Prostate gland (tissue), 2 donors: ENCODE measurements around the gene SIGLEC11. TPM values are rescaled to one million over a fixed set of nuclear protein-coding genes. Genes with fewer than 3 reads are reported as not detected.

ENCODE experiments used
- DNase-seq: peaks from one replicate; pipeline ENCODE4 v3.0.0-alpha.2; 2019; ENCODE audit warnings: low spot score
- H3K27ac ChIP-seq, 2 donors: fragments of 200-600 bp; sonication (generic); 2 replicates each; pipeline ENCODE4 v1.5.1; 2017 to 2019
- H3K27me3 ChIP-seq: fragments of 200-600 bp; sonication (generic); replicated peaks from 2 replicates; pipeline ENCODE4 v1.5.1; 2019; ENCODE audit not compliant: insufficient read depth
- H3K36me3 ChIP-seq, 2 donors: fragments of 200-600 bp; sonication (generic); 1 replicate in 1 of 2; 2 replicates in 1 of 2; pipeline versions ENCODE4 v1.5.1 to v1.8.1; 2017 to 2019
- H3K4me1 ChIP-seq: fragments of 200-600 bp; sonication (generic); replicated peaks from 2 replicates; pipeline ENCODE4 v1.5.1; 2019
- H3K4me3 ChIP-seq, 2 donors: fragments of 200-600 bp; sonication (generic); 2 replicates each; pipeline ENCODE4 v1.5.1; 2017 to 2019
- H3K9me3 ChIP-seq: fragments of 200-600 bp; sonication (generic); 2 replicates; pipeline ENCODE4 v1.5.1; 2017
- POLR2A ChIP-seq: fragments of 450-650 bp; IDR thresholded peaks from one replicate; pipeline ENCODE4 v1.6.1; 2016; ENCODE audit warnings: antibody characterized with exemption, mild to moderate bottlenecking
- POLR2AphosphoS5 ChIP-seq: sonication (generic); formaldehyde crosslinking; IDR thresholded peaks from one replicate; pipeline ENCODE4 v1.6.1; 2017; ENCODE audit warnings: antibody characterized with exemption
- WGBS: methylation state at CpG from one replicate; pipeline ENCODE4 v1.1.5; 2018; 5-methylcytosine and 5-hydroxymethylcytosine counted together
- intact Hi-C: fragments of 100-400 bp; cut with DNase I; formaldehyde crosslinking; loops from one replicate; pipeline ENCODE4 v1.14.2; 2022
- total RNA-seq, 2 donors: library from RNA; depleted of rRNA; stranded (reverse); fragments of >200 nt; gene quantifications; one replicate each; pipeline ENCODE4 v1.1.0, GENCODE V29; 2016
- TF ChIP-seq, protein P1 (sequence below), 4 experiments: fragments of 200-600 bp in 2 of 4; fragments of 450-650 bp in 2 of 4; sonication (generic) in 2 of 4; IDR thresholded peaks; 1 replicate in 3 of 4; 2 replicates in 1 of 4; pipeline ENCODE4 v1.5.1; 2016 to 2019; ENCODE audit warnings: antibody characterized with exemption in 4 of 4, mild to moderate bottlenecking in 2 of 4, moderate library complexity in 2 of 4

SIGLEC11 gene
- total RNA-seq, 2 donors from 2014 or later: 0.68 to 1.0 TPM

DNA sequence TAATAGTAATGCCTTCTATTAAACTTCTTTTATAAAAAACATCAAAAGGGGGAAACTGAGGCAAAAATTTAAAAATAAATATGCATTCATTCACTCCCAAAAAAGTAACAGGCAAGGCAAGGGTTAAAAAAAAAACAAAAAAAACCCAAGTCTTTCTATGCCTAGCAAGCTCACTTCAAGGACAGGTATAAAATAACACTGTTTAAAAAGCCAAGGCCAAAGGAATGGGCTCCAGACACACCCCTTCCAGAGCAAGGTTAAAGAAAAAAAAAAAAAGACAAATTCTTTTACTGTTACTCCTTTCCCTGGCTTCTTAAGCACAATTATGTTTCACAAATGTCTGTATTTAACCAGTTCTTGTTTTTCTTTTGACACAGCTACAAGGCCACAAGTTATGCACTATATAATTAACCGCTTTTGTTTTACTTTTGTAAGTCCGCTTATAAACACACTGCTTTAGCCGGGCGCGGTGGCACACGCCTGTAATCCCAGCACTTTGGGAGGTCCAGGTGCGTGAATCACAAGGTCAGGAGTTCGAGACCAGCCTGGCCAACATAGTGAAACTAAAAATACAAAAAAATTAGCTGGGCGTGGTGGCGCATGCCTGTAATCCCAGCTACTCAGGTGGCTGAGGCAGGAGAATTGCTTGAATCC, 3.6 kb downstream of the SIGLEC11 start:
- no peak overlapping the region for H3K4me3 ChIP-seq
- 67% methylated on average over 10 of the region's 10 CpGs for WGBS
- TF ChIP-seq POLR2AphosphoS5 (no peak), POLR2A (no peak)
- TF ChIP-seq, protein P1, sequence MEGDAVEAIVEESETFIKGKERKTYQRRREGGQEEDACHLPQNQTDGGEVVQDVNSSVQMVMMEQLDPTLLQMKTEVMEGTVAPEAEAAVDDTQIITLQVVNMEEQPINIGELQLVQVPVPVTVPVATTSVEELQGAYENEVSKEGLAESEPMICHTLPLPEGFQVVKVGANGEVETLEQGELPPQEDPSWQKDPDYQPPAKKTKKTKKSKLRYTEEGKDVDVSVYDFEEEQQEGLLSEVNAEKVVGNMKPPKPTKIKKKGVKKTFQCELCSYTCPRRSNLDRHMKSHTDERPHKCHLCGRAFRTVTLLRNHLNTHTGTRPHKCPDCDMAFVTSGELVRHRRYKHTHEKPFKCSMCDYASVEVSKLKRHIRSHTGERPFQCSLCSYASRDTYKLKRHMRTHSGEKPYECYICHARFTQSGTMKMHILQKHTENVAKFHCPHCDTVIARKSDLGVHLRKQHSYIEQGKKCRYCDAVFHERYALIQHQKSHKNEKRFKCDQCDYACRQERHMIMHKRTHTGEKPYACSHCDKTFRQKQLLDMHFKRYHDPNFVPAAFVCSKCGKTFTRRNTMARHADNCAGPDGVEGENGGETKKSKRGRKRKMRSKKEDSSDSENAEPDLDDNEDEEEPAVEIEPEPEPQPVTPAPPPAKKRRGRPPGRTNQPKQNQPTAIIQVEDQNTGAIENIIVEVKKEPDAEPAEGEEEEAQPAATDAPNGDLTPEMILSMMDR (IDR thresholded peaks at IDR 0.05): no peak
- intact Hi-C loops: no loop called here
- DNase-seq: no peak
- H3K36me3 ChIP-seq: no peaks in the 10 kb centered on the region
- no peaks in the 10 kb centered on the region for H3K4me1 ChIP-seq
- H3K27ac ChIP-seq: no peak overlapping the region
- no peaks in the 10 kb centered on the region for H3K27me3 ChIP-seq
- H3K9me3 ChIP-seq: no peaks in the 10 kb centered on the region

DNA sequence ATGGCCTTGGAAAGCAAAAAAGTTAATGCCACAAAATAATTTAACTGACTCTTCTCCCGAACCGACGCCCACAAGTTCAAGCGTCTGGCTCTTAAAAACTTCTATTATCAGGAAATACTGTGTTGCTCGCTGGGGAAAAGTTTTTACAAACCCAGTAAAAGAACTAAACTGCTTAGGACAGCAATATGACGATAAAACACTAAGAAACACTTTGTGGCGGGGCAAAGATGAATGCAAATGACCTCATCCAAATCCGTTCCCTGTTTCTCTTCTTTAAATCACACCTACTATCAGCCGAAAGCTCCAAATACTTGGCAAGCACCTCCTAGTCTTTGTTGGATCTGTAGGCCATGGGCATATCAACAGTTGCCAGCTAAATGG, 4.9 kb downstream of the SIGLEC11 start:
- H3K27ac ChIP-seq: no peak overlapping the region

DNA sequence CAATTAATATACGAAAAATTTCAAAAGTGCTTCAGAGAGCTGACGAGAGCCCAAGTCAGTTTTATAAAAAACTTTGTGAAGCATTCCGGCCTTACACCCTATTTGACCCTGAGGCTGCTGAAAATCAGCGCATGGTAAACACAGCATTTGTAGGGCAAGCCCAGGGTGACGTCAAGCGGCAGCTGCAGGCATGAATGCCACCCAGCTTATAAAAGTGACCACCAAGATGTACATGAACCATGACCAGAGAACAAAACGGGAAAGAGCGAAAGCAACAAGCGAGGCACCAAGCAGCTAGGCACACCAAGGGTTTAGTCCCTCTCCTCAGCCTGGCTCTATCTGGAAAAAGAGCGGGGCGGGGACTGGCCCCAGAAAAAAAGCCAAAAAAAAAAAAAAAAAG, 6.0 kb downstream of the SIGLEC11 start:
- WGBS: 71% methylated on average over 11 of the region's 11 CpGs
- no peaks in the 10 kb centered on the region for H3K27me3 ChIP-seq
- no peaks in the 10 kb centered on the region for H3K9me3 ChIP-seq
- TF ChIP-seq, protein P1 (IDR thresholded peaks at IDR 0.05): no peak
- H3K27ac ChIP-seq: no peak overlapping the region
- intact Hi-C loops: no loop called here
- no peaks in the 10 kb centered on the region for H3K4me1 ChIP-seq
- no peaks in the 10 kb centered on the region for H3K36me3 ChIP-seq
- no peak for DNase-seq
- H3K4me3 ChIP-seq: no peak overlapping the region

More for the DNA sequence above, 4.9 kb downstream of the SIGLEC11 start:
- Histone ChIP-seq H3K4me1 (no peaks in the 10 kb centered on the region), H3K27me3 (no peaks in the 10 kb centered on the region), H3K36me3 (no peaks in the 10 kb centered on the region), H3K9me3 (no peaks in the 10 kb centered on the region), H3K4me3 (no peak overlapping the region)
- WGBS: 48% methylated on average over 9 of the region's 9 CpGs
- DNase-seq: no peak
- TF ChIP-seq POLR2A (no peak), POLR2AphosphoS5 (no peak)
- TF ChIP-seq, protein P1 (IDR thresholded peaks at IDR 0.05): no peak
- intact Hi-C loops: no loop called here

DNA sequence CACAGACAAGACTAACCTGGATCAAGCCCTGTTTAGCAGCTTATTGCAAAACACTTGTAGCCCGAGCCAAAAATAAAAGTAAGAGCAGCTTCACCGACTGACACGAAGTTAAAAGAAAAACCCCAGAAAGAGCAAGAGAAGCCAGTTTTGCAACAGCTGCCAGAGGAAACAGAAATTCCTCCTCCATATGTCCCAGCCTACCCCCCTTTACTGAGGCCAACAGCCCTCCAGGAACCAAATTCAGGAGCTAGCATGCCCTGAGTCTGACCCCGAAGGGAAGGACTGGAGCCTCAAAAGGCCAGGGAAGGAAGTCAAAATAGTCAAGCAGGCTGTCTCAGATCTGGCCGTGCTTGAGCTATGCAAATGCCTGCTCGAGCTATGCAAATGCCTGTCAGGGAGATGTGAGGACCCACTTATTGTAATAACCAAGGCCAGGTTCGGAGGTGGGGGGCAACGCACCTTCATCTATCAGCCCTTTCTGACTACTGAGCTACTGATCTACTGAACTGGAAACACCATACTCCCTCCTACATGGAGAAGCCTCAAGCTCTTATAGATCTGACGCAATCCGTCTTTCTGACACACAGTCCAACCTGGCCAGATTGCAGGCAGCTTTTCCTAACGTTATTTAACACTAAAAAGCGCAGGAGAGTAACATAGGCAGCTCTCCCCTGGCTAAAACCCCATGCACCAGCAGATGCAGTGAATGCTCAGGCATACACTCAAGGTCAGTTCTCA, 6.7 kb downstream of the SIGLEC11 start:
- no peak overlapping the region for H3K4me3 ChIP-seq
- TF ChIP-seq, protein P1 (IDR thresholded peaks at IDR 0.05): no peak
- no peak for TF ChIP-seq POLR2AphosphoS5
- no peak for TF ChIP-seq POLR2A
- no peak for DNase-seq

DNA sequence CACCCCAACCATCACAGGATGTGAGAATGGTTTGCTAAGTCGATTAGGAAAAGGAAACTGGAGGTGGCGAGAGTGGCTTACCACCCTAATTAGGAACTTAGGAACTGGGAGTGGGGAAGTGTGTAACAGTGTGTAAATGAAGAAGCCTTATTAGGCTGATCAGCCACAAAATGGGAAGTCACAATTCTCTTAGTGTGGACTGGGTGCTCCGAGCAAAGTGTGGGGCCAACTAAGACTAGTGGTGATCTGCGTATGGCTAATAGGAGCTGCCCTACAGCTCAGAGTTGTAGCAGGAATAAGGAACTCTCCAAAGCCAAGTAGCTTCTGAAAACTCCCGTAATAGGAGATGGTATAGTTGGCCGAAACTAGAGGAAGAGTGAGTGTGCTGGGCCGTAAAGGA, 7.6 kb downstream of the SIGLEC11 start:
- H3K9me3 ChIP-seq: no peaks in the 10 kb centered on the region
- no peaks in the 10 kb centered on the region for H3K27me3 ChIP-seq
- 68% methylated on average over 7 of the region's 7 CpGs for WGBS
- no peaks in the 10 kb centered on the region for H3K36me3 ChIP-seq
- no peak for DNase-seq
- intact Hi-C loops: no loop called here
- H3K4me3 ChIP-seq: no peak overlapping the region
- TF ChIP-seq, protein P1 (IDR thresholded peaks at IDR 0.05): no peak
- TF ChIP-seq POLR2A (no peak), POLR2AphosphoS5 (no peak)
- H3K4me1 ChIP-seq: no peaks in the 10 kb centered on the region
- no peak overlapping the region for H3K27ac ChIP-seq

More for the DNA sequence above, 6.7 kb downstream of the SIGLEC11 start:
- intact Hi-C loops: no loop called here
- no peaks in the 10 kb centered on the region for H3K27me3 ChIP-seq
- no peaks in the 10 kb centered on the region for H3K36me3 ChIP-seq
- H3K4me1 ChIP-seq: no peaks in the 10 kb centered on the region
- H3K9me3 ChIP-seq: no peaks in the 10 kb centered on the region
- no peak overlapping the region for H3K27ac ChIP-seq
- 28% methylated on average over 12 of the region's 12 CpGs for WGBS
